EH (cell line): ENCODE measurements around the gene NCS1.

ENCODE experiments used
- DNase-seq: peaks from one replicate; pipeline ENCODE4 v3.0.0-alpha.2; 2015; ENCODE audit warnings: low read depth

NCS1 gene

GRCh38 chr9:130213911-130214761 lies 41.9 kb downstream of the NCS1 start:
- no peak for DNase-seq

- DNase-seq: no peak
These were observed 42.7 kb downstream of the NCS1 start for GRCh38 chr9:130214776-130215340.

GRCh38 chr9:130215341-130216119 lies 43.3 kb downstream of the NCS1 start:
- DNase-seq: peak; percentile 56

- DNase-seq: no peak
These were observed 45.6 kb downstream of the NCS1 start for GRCh38 chr9:130217838-130218237.

- no peak for DNase-seq
These were observed 47.5 kb downstream of the NCS1 start for GRCh38 chr9:130219661-130220096.

GRCh38 chr9:130220352-130220751 lies 48.1 kb downstream of the NCS1 start:
- peak; percentile 42 for DNase-seq

- no peak for DNase-seq
These were observed 50.6 kb downstream of the NCS1 start for GRCh38 chr9:130222833-130223232.

- no peak for DNase-seq
These were observed 52.9 kb downstream of the NCS1 start for GRCh38 chr9:130225071-130225470.

- DNase-seq: no peak
These were observed 53.4 kb downstream of the NCS1 start for GRCh38 chr9:130225586-130225985.

GRCh38 chr9:130226112-130226511 lies 53.9 kb downstream of the NCS1 start:
- no peak for DNase-seq

- no peak for DNase-seq
These were observed 55.6 kb downstream of the NCS1 start for GRCh38 chr9:130227833-130228232.

GRCh38 chr9:130229759-130230158 lies 57.6 kb downstream of the NCS1 start:
- DNase-seq: no peak

- no peak for DNase-seq
These were observed 58.4 kb downstream of the NCS1 start for GRCh38 chr9:130230631-130231030.

- DNase-seq: no peak
These were observed 60.8 kb downstream of the NCS1 start for GRCh38 chr9:130232899-130233586.

GRCh38 chr9:130233587-130233945 lies 61.4 kb downstream of the NCS1 start:
- DNase-seq: no peak

- DNase-seq: peak; percentile 70
These were observed 62.4 kb downstream of the NCS1 start for GRCh38 chr9:130234340-130235260.

GRCh38 chr9:130235558-130236435 lies 63.6 kb downstream of the NCS1 start:
- DNase-seq: peak; percentile 59

- DNase-seq: no peak
These were observed 64.3 kb downstream of the NCS1 start for GRCh38 chr9:130236436-130236985.

GRCh38 chr9:130237076-130237475 lies 64.9 kb downstream of the NCS1 start:
- DNase-seq: no peak
